GM23338 (cell line): ENCODE measurements around the gene CD109. TPM values are rescaled to one million over a fixed set of nuclear protein-coding genes. Genes with fewer than 3 reads are reported as not detected.

ENCODE experiments used
- ATAC-seq: fragments of 200-7000 bp; cut with Tn5 transposase; 3 replicates; pipeline ENCODE4 v1.9.1; 2020
- DNase-seq: peaks from one replicate; pipeline ENCODE4 v3.0.0-alpha.2; 2015; ENCODE audit warnings: low spot score
- H2AFZ ChIP-seq: fragments of 200-600 bp; sonication (generic); 2 replicates; pipeline ENCODE4 v1.8.0; 2016; ENCODE audit warnings: antibody characterized with exemption, mild to moderate bottlenecking, moderate library complexity
- H3F3A ChIP-seq: fragments of 200-600 bp; sonication (generic); replicated peaks from 2 replicates; pipeline ENCODE4 v1.8.0; 2017; ENCODE audit warnings: antibody characterized with exemption, mixed run types, low read depth
- H3K27ac ChIP-seq: fragments of 200-600 bp; sonication (generic); 2 replicates; pipeline ENCODE4 v1.6.1; 2016; ENCODE audit warnings: low read depth
- H3K27me3 ChIP-seq: fragments of 200-600 bp; sonication (generic); 2 replicates; pipeline ENCODE4 v1.8.0; 2016; ENCODE audit warnings: mild to moderate bottlenecking, mixed run types, moderate library complexity; ENCODE audit not compliant: insufficient read depth
- H3K36me3 ChIP-seq: fragments of 200-600 bp; sonication (generic); 2 replicates; pipeline ENCODE4 v1.8.0; 2016; ENCODE audit warnings: mild to moderate bottlenecking; ENCODE audit not compliant: insufficient read depth
- H3K4me1 ChIP-seq: fragments of 200-600 bp; sonication (generic); 2 replicates; pipeline ENCODE4 v1.8.0; 2016; ENCODE audit warnings: mild to moderate bottlenecking, moderate library complexity; ENCODE audit not compliant: insufficient read depth
- H3K4me2 ChIP-seq: fragments of 200-600 bp; sonication (generic); 2 replicates; pipeline ENCODE4 v1.7.1; 2017; ENCODE audit warnings: mixed run types
- H3K4me3 ChIP-seq: fragments of 200-600 bp; sonication (generic); 2 replicates; pipeline ENCODE4 v1.6.1; 2016; ENCODE audit warnings: mixed run types
- H3K79me2 ChIP-seq: fragments of 200-600 bp; sonication (generic); replicated peaks from 2 replicates; pipeline ENCODE4 v1.8.0; 2017; ENCODE audit warnings: mild to moderate bottlenecking; ENCODE audit not compliant: insufficient read depth
- H3K9me2 ChIP-seq: fragments of 200-600 bp; sonication (generic); 2 replicates; pipeline ENCODE4 v1.8.0; 2017; ENCODE audit not compliant: insufficient read depth
- H4K20me1 ChIP-seq: fragments of 200-600 bp; sonication (generic); replicated peaks from 2 replicates; pipeline ENCODE4 v1.8.0; 2017; ENCODE audit warnings: mild to moderate bottlenecking; ENCODE audit not compliant: insufficient read depth
- H3K27ac Mint-ChIP-seq: 2 replicates; pipeline ENCODE4 v1.8.0; 2020; ENCODE audit warnings: inconsistent platforms, mild to moderate bottlenecking, moderate library complexity, mixed read lengths
- H3K27me3 Mint-ChIP-seq: 3 replicates; pipeline ENCODE4 v1.8.0; 2022; ENCODE audit warnings: low read depth, mild to moderate bottlenecking, moderate library complexity, mixed read lengths, inconsistent platforms; ENCODE audit not compliant: insufficient read depth, poor library complexity
- H3K36me3 Mint-ChIP-seq: 3 replicates; pipeline ENCODE4 v1.8.0; 2021; ENCODE audit warnings: low read depth, mild to moderate bottlenecking, inconsistent platforms, moderate library complexity, mixed read lengths
- H3K4me1 Mint-ChIP-seq: 3 replicates; pipeline ENCODE4 v1.8.0; 2020; ENCODE audit warnings: mild to moderate bottlenecking, inconsistent platforms, mixed read lengths
- H3K4me3 Mint-ChIP-seq: 3 replicates; pipeline ENCODE4 v1.8.0; 2021; ENCODE audit warnings: moderate library complexity, mild to moderate bottlenecking, inconsistent platforms, mixed read lengths
- H3K9me3 Mint-ChIP-seq: 3 replicates; pipeline ENCODE4 v1.8.0; 2020; ENCODE audit warnings: moderate library complexity, mild to moderate bottlenecking, inconsistent platforms, mixed read lengths
- CREB1 ChIP-seq: fragments of 250-450 bp; sonication (Bioruptor Pico); IDR thresholded peaks from 2 replicates; pipeline ENCODE4 v1.5.0; 2020; ENCODE audit warnings: low read depth, mild to moderate bottlenecking, moderate library complexity
- CTCF ChIP-seq, 2 experiments: fragments of 200-600 bp in 1 of 2; sonication (generic) in 1 of 2; conservative IDR thresholded peaks; 2 replicates each; pipeline versions ENCODE4 v1.5.1 to v1.6.1; 2016 to 2017; ENCODE audit warnings: antibody characterized with exemption in 2 of 2, low read depth in 2 of 2, mild to moderate bottlenecking in 2 of 2, moderate library complexity in 1 of 2
- EZH2 ChIP-seq: fragments of 200-600 bp; sonication (generic); IDR thresholded peaks from one replicate; pipeline ENCODE4 v1.8.0; 2017; ENCODE audit warnings: antibody characterized with exemption, mild to moderate bottlenecking, low read depth; ENCODE audit not compliant: unreplicated experiment
- EZH2phosphoT487 ChIP-seq: fragments of 200-600 bp; sonication (generic); IDR thresholded peaks from one replicate; pipeline ENCODE4 v1.8.1; 2018; ENCODE audit warnings: antibody characterized with exemption; ENCODE audit not compliant: unreplicated experiment
- NANOG ChIP-seq: IDR thresholded peaks from 2 replicates; pipeline ENCODE4 v1.6.1; 2016; ENCODE audit warnings: antibody characterized with exemption, borderline replicate concordance
- POLR2AphosphoS5 ChIP-seq: IDR thresholded peaks from 2 replicates; pipeline ENCODE4 v1.6.1; 2016; ENCODE audit warnings: antibody characterized with exemption, low read depth
- STAT1 ChIP-seq: IDR thresholded peaks from one replicate; pipeline ENCODE4 v1.6.1; 2016; ENCODE audit warnings: antibody characterized with exemption; ENCODE audit not compliant: unreplicated experiment
- ZNF114 ChIP-seq: fragments of 250-450 bp; sonication (Bioruptor Pico); IDR thresholded peaks from 2 replicates; pipeline ENCODE4 v1.5.0; 2020; ENCODE audit warnings: mild to moderate bottlenecking, moderate library complexity
- ZNF331 ChIP-seq: fragments of 250-450 bp; sonication (Bioruptor Pico); IDR thresholded peaks from 2 replicates; pipeline ENCODE4 v1.5.0; 2020; ENCODE audit warnings: low read depth, mild to moderate bottlenecking, moderate library complexity
- ZNF462 ChIP-seq: fragments of 250-450 bp; sonication (Bioruptor Pico); IDR thresholded peaks from 2 replicates; pipeline ENCODE4 v1.5.0; 2020; ENCODE audit warnings: mild to moderate bottlenecking, moderate library complexity
- polyA plus RNA-seq: library from polyadenylated mRNA; unstranded; fragments of >200 nt; fragmentation: Nextera tagmentation; extraction: Ambion mirVana; gene quantifications from 2 replicates; pipeline ENCODE4 v1.2.1, GENCODE V29; 2016
- total RNA-seq: library from RNA; depleted of rRNA; stranded (reverse); fragments of >200 nt; shearing (Covaris generic); gene quantifications from 2 replicates; pipeline ENCODE4 v1.2.3, GENCODE V29; 2014
- TF ChIP-seq, protein P1 (sequence below): IDR thresholded peaks from 2 replicates; pipeline ENCODE4 v1.6.1; 2016; ENCODE audit warnings: antibody characterized with exemption
- TF ChIP-seq, protein P2 (sequence below): IDR thresholded peaks from one replicate; pipeline ENCODE4 v1.6.1; 2018; ENCODE audit warnings: antibody characterized with exemption; ENCODE audit not compliant: unreplicated experiment

Gene CD109
- total and polyA plus RNA-seq, 2 experiments from 2014 or later, result 1.1 to 5.3 TPM

GRCh38 chr6:73648166-73648565 lies 47.8 kb upstream of the CD109 start:
- Histone ChIP-seq H3K9me2 (no peaks in the 10 kb centered on the region), H3K4me1 (peaks cover 11% of the 10 kb centered on the region), H3K27ac (no peak overlapping the region), H3K79me2 (no peaks in the 10 kb centered on the region), H3K36me3 (no peaks in the 10 kb centered on the region), H3K4me2 (no peak overlapping the region), H4K20me1 (no peaks in the 10 kb centered on the region), H3K4me3 (no peak overlapping the region), H3F3A (peaks cover 4% of the 10 kb centered on the region), H2AFZ (no peak overlapping the region), H3K27me3 (no peaks in the 10 kb centered on the region)
- no peak for ATAC-seq
- TF ChIP-seq ZNF462 (CRISPR knock-in tag), result no peak
- no peak for TF ChIP-seq EZH2phosphoT487
- TF ChIP-seq STAT1, result no peak
- TF ChIP-seq, protein P1, sequence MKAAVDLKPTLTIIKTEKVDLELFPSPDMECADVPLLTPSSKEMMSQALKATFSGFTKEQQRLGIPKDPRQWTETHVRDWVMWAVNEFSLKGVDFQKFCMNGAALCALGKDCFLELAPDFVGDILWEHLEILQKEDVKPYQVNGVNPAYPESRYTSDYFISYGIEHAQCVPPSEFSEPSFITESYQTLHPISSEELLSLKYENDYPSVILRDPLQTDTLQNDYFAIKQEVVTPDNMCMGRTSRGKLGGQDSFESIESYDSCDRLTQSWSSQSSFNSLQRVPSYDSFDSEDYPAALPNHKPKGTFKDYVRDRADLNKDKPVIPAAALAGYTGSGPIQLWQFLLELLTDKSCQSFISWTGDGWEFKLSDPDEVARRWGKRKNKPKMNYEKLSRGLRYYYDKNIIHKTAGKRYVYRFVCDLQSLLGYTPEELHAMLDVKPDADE, result no peak
- TF ChIP-seq CTCF (conservative IDR thresholded peaks at IDR 0.05; ENCODE audit: low read depth in 2 of 2), result no peak
- TF ChIP-seq, protein P2, sequence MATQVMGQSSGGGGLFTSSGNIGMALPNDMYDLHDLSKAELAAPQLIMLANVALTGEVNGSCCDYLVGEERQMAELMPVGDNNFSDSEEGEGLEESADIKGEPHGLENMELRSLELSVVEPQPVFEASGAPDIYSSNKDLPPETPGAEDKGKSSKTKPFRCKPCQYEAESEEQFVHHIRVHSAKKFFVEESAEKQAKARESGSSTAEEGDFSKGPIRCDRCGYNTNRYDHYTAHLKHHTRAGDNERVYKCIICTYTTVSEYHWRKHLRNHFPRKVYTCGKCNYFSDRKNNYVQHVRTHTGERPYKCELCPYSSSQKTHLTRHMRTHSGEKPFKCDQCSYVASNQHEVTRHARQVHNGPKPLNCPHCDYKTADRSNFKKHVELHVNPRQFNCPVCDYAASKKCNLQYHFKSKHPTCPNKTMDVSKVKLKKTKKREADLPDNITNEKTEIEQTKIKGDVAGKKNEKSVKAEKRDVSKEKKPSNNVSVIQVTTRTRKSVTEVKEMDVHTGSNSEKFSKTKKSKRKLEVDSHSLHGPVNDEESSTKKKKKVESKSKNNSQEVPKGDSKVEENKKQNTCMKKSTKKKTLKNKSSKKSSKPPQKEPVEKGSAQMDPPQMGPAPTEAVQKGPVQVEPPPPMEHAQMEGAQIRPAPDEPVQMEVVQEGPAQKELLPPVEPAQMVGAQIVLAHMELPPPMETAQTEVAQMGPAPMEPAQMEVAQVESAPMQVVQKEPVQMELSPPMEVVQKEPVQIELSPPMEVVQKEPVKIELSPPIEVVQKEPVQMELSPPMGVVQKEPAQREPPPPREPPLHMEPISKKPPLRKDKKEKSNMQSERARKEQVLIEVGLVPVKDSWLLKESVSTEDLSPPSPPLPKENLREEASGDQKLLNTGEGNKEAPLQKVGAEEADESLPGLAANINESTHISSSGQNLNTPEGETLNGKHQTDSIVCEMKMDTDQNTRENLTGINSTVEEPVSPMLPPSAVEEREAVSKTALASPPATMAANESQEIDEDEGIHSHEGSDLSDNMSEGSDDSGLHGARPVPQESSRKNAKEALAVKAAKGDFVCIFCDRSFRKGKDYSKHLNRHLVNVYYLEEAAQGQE, result no peak
- TF ChIP-seq EZH2, result no peak
- no peak for TF ChIP-seq ZNF114 (CRISPR knock-in tag)
- TF ChIP-seq NANOG, result no peak
- no peak for TF ChIP-seq CREB1
- TF ChIP-seq POLR2AphosphoS5, result no peak
- no peak for TF ChIP-seq ZNF331 (CRISPR knock-in tag)
- H3K27ac Mint-ChIP-seq, result no peak overlapping the region
- peaks cover 2% of the 10 kb centered on the region for H3K27me3 Mint-ChIP-seq
- H3K36me3 Mint-ChIP-seq, result peaks cover 7% of the 10 kb centered on the region
- no peaks in the 10 kb centered on the region for H3K9me3 Mint-ChIP-seq
- H3K4me1 Mint-ChIP-seq, result peaks cover 15% of the 10 kb centered on the region; the same call in 2 of the 3 replicates
- no peak for DNase-seq
- H3K4me3 Mint-ChIP-seq, result no peak overlapping the region
